WTC11 (cell line): ENCODE measurements around the gene PRR5. TPM values are rescaled to one million over a fixed set of nuclear protein-coding genes. Genes with fewer than 3 reads are reported as not detected.

ENCODE experiments used
- ATAC-seq: fragments of 200-7000 bp; cut with Tn5 transposase; 2 replicates; pipeline ENCODE4 v1.10.0; 2021; ENCODE audit warnings: mild to moderate bottlenecking, moderate library complexity
- CTCF ChIA-PET: fragments of 300-600 bp; sonication (Branson Sonifier 250); formaldehyde crosslinking; loops from one replicate; lab custom pipeline; 2021; ENCODE audit warnings: antibody characterized with exemption; lab: Charles Lee
- POLR2A ChIA-PET: fragments of 350-600 bp; sonication (Branson Sonifier 250); formaldehyde crosslinking; loops from one replicate; lab custom pipeline; 2021; ENCODE audit warnings: antibody characterized with exemption; lab: Charles Lee
- DNase-seq: peaks from one replicate; pipeline ENCODE4 v3.0.0; 2021; ENCODE audit warnings: low spot score
- H3K27ac Mint-ChIP-seq: 2 replicates; pipeline ENCODE4 v1.8.0; 2021; ENCODE audit warnings: mixed read lengths
- H3K27me3 Mint-ChIP-seq: 2 replicates; pipeline ENCODE4 v1.8.0; 2021; ENCODE audit warnings: low read depth, mild to moderate bottlenecking, moderate library complexity, mixed read lengths
- H3K36me3 Mint-ChIP-seq: 2 replicates; pipeline ENCODE4 v1.8.0; 2021; ENCODE audit warnings: mixed read lengths
- H3K4me1 Mint-ChIP-seq: 2 replicates; pipeline ENCODE4 v1.8.0; 2022; ENCODE audit warnings: mixed read lengths
- H3K4me3 Mint-ChIP-seq: 2 replicates; pipeline ENCODE4 v1.8.0; 2021; ENCODE audit warnings: mild to moderate bottlenecking, moderate library complexity, mixed read lengths
- H3K9me3 Mint-ChIP-seq: 2 replicates; pipeline ENCODE4 v1.8.0; 2021; ENCODE audit warnings: mixed read lengths
- ARID4B ChIP-seq: sonication (generic); formaldehyde crosslinking; IDR thresholded peaks from 2 replicates; pipeline ENCODE4 v1.8.0; 2023; ENCODE audit warnings: missing genetic modification reagents, mild to moderate bottlenecking, borderline replicate concordance
- ATF1 ChIP-seq: sonication (generic); formaldehyde crosslinking; IDR thresholded peaks from 2 replicates; pipeline ENCODE4 v1.8.1; 2023; ENCODE audit warnings: mild to moderate bottlenecking, moderate library complexity, missing genetic modification reagents
- CREM ChIP-seq: sonication (generic); formaldehyde crosslinking; IDR thresholded peaks from 2 replicates; pipeline ENCODE4 v1.8.1; 2022; ENCODE audit warnings: mild to moderate bottlenecking, missing genetic modification reagents, moderate library complexity
- FOXP1 ChIP-seq: sonication (generic); formaldehyde crosslinking; IDR thresholded peaks from 2 replicates; pipeline ENCODE4 v1.8.0; 2022; ENCODE audit warnings: missing genetic modification reagents, mild to moderate bottlenecking, moderate library complexity, borderline replicate concordance
- FOXP4 ChIP-seq: sonication (generic); formaldehyde crosslinking; IDR thresholded peaks from 2 replicates; pipeline ENCODE4 v1.8.0; 2022; ENCODE audit warnings: mild to moderate bottlenecking, missing genetic modification reagents
- GABPB1 ChIP-seq: sonication (generic); formaldehyde crosslinking; IDR thresholded peaks from 2 replicates; pipeline ENCODE4 v1.8.1; 2023; ENCODE audit warnings: mild to moderate bottlenecking, missing genetic modification reagents
- HMGXB4 ChIP-seq: sonication (generic); formaldehyde crosslinking; IDR thresholded peaks from 2 replicates; pipeline ENCODE4 v1.8.1; 2023; ENCODE audit warnings: mild to moderate bottlenecking, moderate library complexity, missing genetic modification reagents
- JAZF1 ChIP-seq: fragments of 250-450 bp; sonication (Bioruptor Pico); IDR thresholded peaks from 2 replicates; pipeline ENCODE4 v1.9.0; 2021; ENCODE audit warnings: moderate library complexity, mild to moderate bottlenecking, inconsistent platforms
- MYBL2 ChIP-seq: sonication (generic); formaldehyde crosslinking; IDR thresholded peaks from 2 replicates; pipeline ENCODE4 v1.8.1; 2023; ENCODE audit warnings: mild to moderate bottlenecking, moderate library complexity, missing genetic modification reagents
- NR1H2 ChIP-seq: sonication (generic); formaldehyde crosslinking; IDR thresholded peaks from 2 replicates; pipeline ENCODE4 v1.9.0; 2021; ENCODE audit warnings: mild to moderate bottlenecking, moderate library complexity, missing genetic modification reagents
- RORB ChIP-seq: fragments of 250-450 bp; sonication (Bioruptor Pico); IDR thresholded peaks from 2 replicates; pipeline ENCODE4 v1.9.0; 2021; ENCODE audit warnings: mild to moderate bottlenecking
- SP1 ChIP-seq: sonication (generic); formaldehyde crosslinking; conservative IDR thresholded peaks from 2 replicates; pipeline ENCODE4 v1.8.1; 2022; ENCODE audit warnings: missing genetic modification reagents
- STAT6 ChIP-seq: sonication (generic); formaldehyde crosslinking; conservative IDR thresholded peaks from 2 replicates; pipeline ENCODE4 v1.8.1; 2023; ENCODE audit warnings: mild to moderate bottlenecking, low read depth, missing genetic modification reagents, moderate library complexity
- USF1 ChIP-seq: sonication (generic); formaldehyde crosslinking; IDR thresholded peaks from 2 replicates; pipeline ENCODE4 v1.8.0; 2022; ENCODE audit warnings: mild to moderate bottlenecking, missing genetic modification reagents
- ZBTB21 ChIP-seq: sonication (generic); formaldehyde crosslinking; IDR thresholded peaks from 2 replicates; pipeline ENCODE4 v1.8.1; 2023; ENCODE audit warnings: mild to moderate bottlenecking, missing genetic modification reagents, borderline replicate concordance
- ZNF121 ChIP-seq: sonication (generic); formaldehyde crosslinking; IDR thresholded peaks from 2 replicates; pipeline ENCODE4 v1.8.0; 2023; ENCODE audit warnings: missing genetic modification reagents
- ZNF317 ChIP-seq: sonication (generic); formaldehyde crosslinking; IDR thresholded peaks from 2 replicates; pipeline ENCODE4 v1.8.1; 2023; ENCODE audit warnings: low read depth, mild to moderate bottlenecking, moderate library complexity, missing genetic modification reagents, borderline replicate concordance
- ZNF396 ChIP-seq: fragments of 250-450 bp; sonication (Bioruptor Pico); IDR thresholded peaks from 2 replicates; pipeline ENCODE4 v1.8.0; 2021; ENCODE audit warnings: mild to moderate bottlenecking, moderate library complexity, borderline replicate concordance
- ZSCAN18 ChIP-seq: fragments of 250-450 bp; sonication (Bioruptor Pico); IDR thresholded peaks from 2 replicates; pipeline ENCODE4 v2.1.2; 2022; ENCODE audit warnings: mild to moderate bottlenecking, moderate library complexity
- total RNA-seq: library from RNA; stranded (reverse); gene quantifications from 3 replicates; pipeline ENCODE4 v1.2.3, GENCODE V29; 2021

The PRR5 gene
- total RNA-seq, 1 experiment from 2014 or later = 15.6 TPM

- TF ChIP-seq HMGXB4 (CRISPR knock-in tag) (no peak), FOXP4 (no peak), MYBL2 (CRISPR knock-in tag) (no peak), SP1 (CRISPR knock-in tag) (no peak), USF1 (CRISPR knock-in tag) (no peak)
- TF ChIP-seq, all 79 proteins: peak for 0
Observed at GRCh38 chr22:44658311-44658953, 43.6 kb upstream of the PRR5 start (continued).

GRCh38 chr22:44659140-44659539 is 42.9 kb upstream of the PRR5 start:
- CTCF ChIA-PET = interaction anchor here (1.0 to 2.7 kb wide), 3 partner anchors 10 to 703 kb away, joined by 3 to 9 read pairs (median 3); no protein-coding TSS in a partner anchor
- no peak overlapping the region for H3K27ac Mint-ChIP-seq
- DNase-seq (no peak), ATAC-seq (no peak)
- peaks cover 6% of the 10 kb centered on the region; the same call in 1 of the 2 replicates for H3K27me3 Mint-ChIP-seq
- POLR2A ChIA-PET = no interaction called here
- H3K36me3 Mint-ChIP-seq = no peaks in the 10 kb centered on the region
- no peak overlapping the region for H3K4me3 Mint-ChIP-seq
- peaks cover 14% of the 10 kb centered on the region for H3K4me1 Mint-ChIP-seq
- no peaks in the 10 kb centered on the region for H3K9me3 Mint-ChIP-seq
- no peak for TF ChIP-seq GABPB1 (CRISPR knock-in tag)
- TF ChIP-seq ZNF317 (CRISPR knock-in tag) = no peak
- TF ChIP-seq STAT6 (CRISPR knock-in tag) = no peak
- TF ChIP-seq NR1H2 = no peak
- TF ChIP-seq ZNF396 (CRISPR knock-in tag) = no peak
- TF ChIP-seq ZNF121 (CRISPR knock-in tag) = no peak
- TF ChIP-seq CREM (CRISPR knock-in tag) = no peak
- no peak for TF ChIP-seq FOXP1 (CRISPR knock-in tag)
- no peak for TF ChIP-seq ARID4B (CRISPR knock-in tag)
- TF ChIP-seq RORB = no peak
- no peak for TF ChIP-seq ZBTB21 (CRISPR knock-in tag)
- no peak for TF ChIP-seq ZSCAN18 (CRISPR knock-in tag)
- no peak for TF ChIP-seq JAZF1 (CRISPR knock-in tag)
- TF ChIP-seq ATF1 = no peak
